Rectal smooth muscle tissue (tissue), 1 donor: ENCODE data around the gene MSL3B.

ENCODE experiments used
- H3K27ac ChIP-seq: one replicate; pipeline ENCODE4 v1.7.0; 2013; ENCODE audit warnings: low read depth, low read length, inconsistent platforms
- H3K27me3 ChIP-seq: one replicate; pipeline ENCODE4 v1.7.0; 2013; ENCODE audit warnings: low read length; ENCODE audit not compliant: control insufficient read depth, insufficient read depth
- H3K36me3 ChIP-seq: one replicate; pipeline ENCODE4 v1.7.0; 2013; ENCODE audit warnings: low read length; ENCODE audit not compliant: control insufficient read depth, insufficient read depth
- H3K4me1 ChIP-seq: one replicate; pipeline ENCODE4 v1.7.0; 2013; ENCODE audit warnings: low read length; ENCODE audit not compliant: control insufficient read depth, insufficient read depth
- H3K4me3 ChIP-seq: one replicate; pipeline ENCODE4 v1.7.0; 2013; ENCODE audit warnings: low read length
- H3K9ac ChIP-seq: one replicate; pipeline ENCODE4 v1.7.0; 2013; ENCODE audit warnings: low read length

Gene MSL3B

DNA sequence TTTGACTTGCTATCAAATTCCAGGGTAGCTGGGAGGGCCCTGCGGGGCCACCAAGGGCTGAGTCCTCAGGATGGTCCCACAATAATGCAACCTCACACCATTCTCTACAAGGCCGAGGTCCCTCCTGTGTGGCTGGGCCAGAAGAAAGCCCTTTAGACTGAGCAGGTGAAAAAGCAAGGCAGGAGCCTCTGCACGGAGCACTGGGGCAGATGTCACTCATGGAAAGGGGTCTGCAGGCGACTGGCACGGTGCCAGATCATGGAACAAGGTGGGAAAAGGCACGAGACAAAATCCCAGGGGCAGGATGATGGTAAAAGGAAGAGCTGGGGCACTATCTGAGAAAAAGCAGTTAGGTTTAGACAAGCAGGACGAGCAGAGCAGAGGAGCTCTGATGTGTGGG, 29.9 kb downstream of the MSL3B start:
- Histone ChIP-seq H3K4me3 (no peak overlapping the region), H3K4me1 (no peaks in the 10 kb centered on the region), H3K36me3 (no peaks in the 10 kb centered on the region), H3K27ac (no peak overlapping the region), H3K27me3 (no peaks in the 10 kb centered on the region), H3K9ac (no peak overlapping the region)

DNA sequence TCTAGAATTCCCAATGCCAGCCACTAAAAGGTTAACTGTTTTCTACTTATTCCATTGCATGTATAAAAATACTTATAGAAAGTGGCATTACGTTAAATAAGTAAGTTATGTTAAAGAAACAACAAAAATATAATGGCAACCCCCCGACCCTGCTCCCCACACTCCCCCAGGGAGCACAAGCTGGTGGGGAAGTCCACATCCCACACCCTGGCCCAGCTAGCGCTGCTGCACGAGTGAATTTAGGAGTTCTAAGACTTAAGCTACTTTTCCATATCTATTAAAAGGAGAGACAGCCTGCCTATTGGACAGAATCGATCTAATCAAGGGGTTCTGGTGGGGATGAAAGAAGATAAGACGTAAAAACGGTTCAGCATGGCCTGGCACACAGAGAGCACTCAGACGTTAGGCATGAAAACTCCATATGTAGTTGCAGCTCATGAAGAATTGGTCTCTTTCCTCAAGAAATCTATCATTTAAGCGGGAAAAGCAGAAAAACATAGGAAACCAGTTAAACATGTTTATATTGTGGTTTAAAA, 30.4 kb downstream of the MSL3B start:
- H3K4me1 ChIP-seq = no peaks in the 10 kb centered on the region
- H3K27ac ChIP-seq = no peak overlapping the region
- H3K4me3 ChIP-seq = no peak overlapping the region
- no peak overlapping the region for H3K9ac ChIP-seq
- no peaks in the 10 kb centered on the region for H3K27me3 ChIP-seq
- H3K36me3 ChIP-seq = no peaks in the 10 kb centered on the region

DNA sequence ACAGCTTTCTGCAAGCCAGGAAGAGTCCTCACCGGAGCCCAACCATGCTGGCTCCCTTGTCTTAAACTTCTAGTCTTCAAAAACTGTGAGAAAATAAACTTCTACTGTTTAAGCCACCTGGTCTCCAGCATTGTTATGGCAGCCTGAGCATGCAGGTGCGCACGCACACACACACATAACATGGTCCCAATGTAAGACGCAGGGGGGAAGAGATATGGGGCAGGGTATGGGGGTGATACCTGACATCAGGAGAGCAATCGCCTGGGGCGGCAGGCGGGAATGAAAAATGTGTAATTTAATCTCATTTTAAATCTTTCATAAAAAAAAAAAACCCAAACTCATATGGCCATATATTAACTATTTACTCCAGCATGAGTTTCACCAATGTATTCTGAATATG, 31.8 kb downstream of the MSL3B start:
- H3K27me3 ChIP-seq = no peaks in the 10 kb centered on the region
- H3K4me3 ChIP-seq = no peak overlapping the region
- H3K27ac ChIP-seq = no peak overlapping the region
- no peaks in the 10 kb centered on the region for H3K36me3 ChIP-seq
- H3K4me1 ChIP-seq = no peaks in the 10 kb centered on the region
- H3K9ac ChIP-seq = no peak overlapping the region

DNA sequence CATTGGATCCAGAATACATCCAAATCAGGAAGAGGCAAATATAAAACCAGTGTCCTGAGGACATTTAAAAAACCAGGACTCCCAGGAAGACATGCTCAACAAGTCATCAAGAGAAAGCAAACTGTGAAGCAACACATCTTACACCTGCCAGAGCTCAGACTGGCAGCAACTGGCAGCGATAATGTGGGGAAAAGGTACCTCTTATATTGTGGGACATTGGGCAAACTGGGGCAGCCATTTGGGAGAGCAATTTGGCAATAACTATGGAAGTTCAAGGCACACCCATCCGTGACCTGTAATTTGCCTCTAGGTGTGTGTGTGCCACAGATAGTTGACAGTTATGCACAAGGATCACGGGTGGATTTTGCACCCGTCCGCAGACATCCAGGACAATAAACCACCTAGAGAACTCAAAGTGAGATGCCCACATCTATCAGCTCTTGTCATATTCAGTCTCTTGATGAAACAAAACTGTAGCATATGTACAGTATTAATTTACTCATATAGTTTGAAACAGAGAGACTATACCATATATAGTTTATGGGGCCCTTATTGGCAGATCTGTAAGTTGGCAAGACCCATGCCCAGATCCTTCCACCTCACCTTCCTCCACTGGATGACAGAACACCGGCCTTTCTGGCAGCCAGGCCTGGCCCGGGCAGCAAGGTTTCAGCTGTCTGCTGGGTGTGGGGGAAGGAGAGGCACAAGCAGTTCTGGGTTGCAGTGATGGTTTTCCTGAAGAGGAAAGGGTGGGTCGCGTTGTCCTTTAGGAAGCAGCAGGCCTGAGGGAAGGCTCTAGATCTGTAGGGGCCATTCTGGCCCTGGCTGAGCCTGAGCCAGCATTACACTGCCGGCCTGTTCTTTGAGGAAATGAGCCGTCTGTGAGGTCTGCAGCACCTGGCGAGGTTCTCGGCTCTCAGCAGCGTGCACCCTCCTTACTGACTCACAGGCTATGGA, 32.7 kb downstream of the MSL3B start:
- no peaks in the 10 kb centered on the region for H3K36me3 ChIP-seq
- H3K27ac ChIP-seq = no peak overlapping the region
- no peaks in the 10 kb centered on the region for H3K27me3 ChIP-seq
- no peak overlapping the region for H3K4me3 ChIP-seq
- no peaks in the 10 kb centered on the region for H3K4me1 ChIP-seq
- H3K9ac ChIP-seq = no peak overlapping the region

DNA sequence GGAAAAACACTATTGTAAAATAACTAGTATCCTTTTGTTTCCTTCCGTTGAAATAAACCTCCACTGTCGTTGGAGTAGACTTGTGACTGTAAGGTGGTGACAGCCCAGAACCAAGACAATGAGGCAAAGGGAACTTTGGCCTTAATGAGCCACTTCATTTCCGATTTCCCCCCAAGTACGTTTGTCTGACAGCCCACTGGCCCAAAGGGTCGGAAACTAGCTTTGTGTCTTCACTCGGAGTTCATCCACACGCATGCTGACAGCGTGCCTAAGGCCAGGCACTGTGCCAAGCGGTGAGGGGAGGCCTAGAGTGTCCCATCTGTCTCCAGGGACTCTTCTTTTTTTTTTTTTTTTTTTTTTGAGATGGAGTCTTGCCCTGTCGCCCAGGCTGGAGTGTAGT, 34.8 kb downstream of the MSL3B start:
- no peak overlapping the region for H3K27ac ChIP-seq
- H3K4me1 ChIP-seq = no peaks in the 10 kb centered on the region
- H3K4me3 ChIP-seq = no peak overlapping the region
- no peaks in the 10 kb centered on the region for H3K27me3 ChIP-seq
- no peaks in the 10 kb centered on the region for H3K36me3 ChIP-seq
- no peak overlapping the region for H3K9ac ChIP-seq

DNA sequence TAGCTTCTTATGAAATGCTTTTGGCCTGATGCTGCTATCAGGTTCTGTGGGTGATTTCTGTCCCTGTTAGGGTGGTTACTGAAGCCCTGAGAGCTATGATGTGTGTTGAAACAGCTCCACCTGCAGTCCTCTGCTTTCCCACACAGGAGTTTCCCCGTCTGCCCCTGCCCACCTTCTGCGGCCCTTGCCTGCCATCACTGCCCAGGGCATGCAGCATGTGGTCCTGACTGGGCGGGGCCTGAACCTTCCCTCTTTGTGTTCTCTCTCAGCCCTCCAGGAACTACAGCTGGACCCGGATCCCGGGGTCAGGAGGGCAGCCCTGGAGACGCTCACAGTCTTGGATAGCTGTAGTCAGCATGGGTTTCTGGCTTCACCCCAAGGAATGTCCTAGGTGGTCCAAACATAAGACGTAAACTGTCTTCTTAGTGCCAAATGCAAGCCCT, 35.3 kb downstream of the MSL3B start:
- H3K27me3 ChIP-seq = no peaks in the 10 kb centered on the region
- no peak overlapping the region for H3K27ac ChIP-seq
- no peaks in the 10 kb centered on the region for H3K36me3 ChIP-seq
- H3K4me1 ChIP-seq = no peaks in the 10 kb centered on the region
- no peak overlapping the region for H3K4me3 ChIP-seq
- no peak overlapping the region for H3K9ac ChIP-seq

DNA sequence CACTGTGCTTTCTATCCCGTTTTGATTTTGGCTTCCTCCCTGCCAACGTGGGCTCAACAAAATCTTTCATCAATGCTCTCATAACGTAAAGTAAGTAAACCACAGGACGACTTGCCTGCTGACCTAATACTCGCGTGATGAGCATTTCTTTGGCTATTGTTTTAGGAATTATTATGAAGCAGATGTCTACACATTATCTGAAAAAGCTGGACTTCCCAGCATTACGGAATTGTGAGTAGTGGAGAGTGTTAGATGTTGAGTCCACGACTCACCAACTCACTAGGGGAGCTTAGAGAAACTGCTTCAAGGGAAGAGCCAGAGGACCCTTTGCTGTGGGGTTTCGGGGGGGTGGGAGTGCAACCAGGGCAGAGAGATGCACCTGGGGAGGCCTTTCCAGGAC, 35.8 kb downstream of the MSL3B start:
- Histone ChIP-seq H3K36me3 (no peaks in the 10 kb centered on the region), H3K4me3 (no peak overlapping the region), H3K27me3 (no peaks in the 10 kb centered on the region), H3K27ac (no peak overlapping the region), H3K4me1 (no peaks in the 10 kb centered on the region), H3K9ac (no peak overlapping the region)

DNA sequence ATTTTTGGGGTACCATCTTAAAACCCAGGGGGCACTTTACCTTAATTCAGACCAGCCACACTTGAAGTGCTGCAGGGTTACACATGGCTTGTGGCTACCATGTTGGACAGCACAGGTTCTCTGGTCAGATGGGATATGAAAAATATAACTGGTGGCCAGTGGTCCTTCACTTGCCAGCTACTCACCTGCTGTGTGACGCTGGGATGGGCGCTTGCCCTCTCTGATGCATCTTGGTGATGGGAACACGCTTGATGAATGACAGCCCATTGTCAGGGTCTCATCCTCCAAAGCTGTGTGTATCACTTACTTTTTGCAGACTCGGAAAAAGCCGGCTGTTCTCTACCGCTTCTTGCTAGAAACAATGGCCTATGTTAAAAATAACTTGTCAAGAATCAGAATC, 36.3 kb downstream of the MSL3B start:
- H3K4me1 ChIP-seq = no peaks in the 10 kb centered on the region
- H3K27ac ChIP-seq = no peak overlapping the region
- H3K27me3 ChIP-seq = no peaks in the 10 kb centered on the region
- H3K9ac ChIP-seq = no peak overlapping the region
- no peak overlapping the region for H3K4me3 ChIP-seq
- no peaks in the 10 kb centered on the region for H3K36me3 ChIP-seq

DNA sequence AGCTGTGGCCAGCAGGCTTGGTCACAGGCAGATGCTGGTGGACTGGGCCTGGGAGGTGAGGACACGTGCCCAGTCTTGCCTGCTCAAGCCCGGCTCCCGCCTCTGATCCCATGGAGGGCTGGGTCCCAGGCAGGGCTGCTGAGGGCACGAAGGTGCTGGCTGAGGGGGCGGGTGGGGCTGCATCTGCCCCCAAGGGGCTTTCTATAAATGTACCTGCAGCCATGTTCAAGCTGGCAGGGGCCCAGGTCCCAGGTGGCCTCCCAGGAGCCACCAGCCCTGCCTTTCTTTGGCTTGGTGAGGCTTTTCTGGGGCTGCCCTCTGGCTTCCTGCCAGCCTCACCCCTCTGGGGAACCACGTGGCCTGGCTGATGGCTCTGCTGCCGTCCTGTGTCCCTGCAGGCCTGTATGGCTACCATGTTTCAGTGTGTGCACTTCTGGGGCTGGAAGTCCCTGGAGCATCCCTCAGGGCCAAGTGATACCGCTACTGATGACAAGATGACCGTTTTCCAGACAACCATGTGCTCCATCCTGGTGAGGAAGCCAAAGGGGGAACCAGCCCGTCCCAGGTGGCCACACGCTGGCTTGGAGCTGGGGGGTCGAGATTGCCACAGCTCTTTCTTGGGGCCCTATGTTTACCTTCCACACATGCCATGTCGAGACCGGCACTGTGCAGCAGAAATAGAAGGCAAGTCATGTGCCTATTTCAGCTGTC, 37.0 kb downstream of the MSL3B start:
- Histone ChIP-seq H3K4me3 (no peak overlapping the region), H3K9ac (no peak overlapping the region), H3K36me3 (no peaks in the 10 kb centered on the region), H3K27ac (no peak overlapping the region), H3K4me1 (no peaks in the 10 kb centered on the region), H3K27me3 (no peaks in the 10 kb centered on the region)

DNA sequence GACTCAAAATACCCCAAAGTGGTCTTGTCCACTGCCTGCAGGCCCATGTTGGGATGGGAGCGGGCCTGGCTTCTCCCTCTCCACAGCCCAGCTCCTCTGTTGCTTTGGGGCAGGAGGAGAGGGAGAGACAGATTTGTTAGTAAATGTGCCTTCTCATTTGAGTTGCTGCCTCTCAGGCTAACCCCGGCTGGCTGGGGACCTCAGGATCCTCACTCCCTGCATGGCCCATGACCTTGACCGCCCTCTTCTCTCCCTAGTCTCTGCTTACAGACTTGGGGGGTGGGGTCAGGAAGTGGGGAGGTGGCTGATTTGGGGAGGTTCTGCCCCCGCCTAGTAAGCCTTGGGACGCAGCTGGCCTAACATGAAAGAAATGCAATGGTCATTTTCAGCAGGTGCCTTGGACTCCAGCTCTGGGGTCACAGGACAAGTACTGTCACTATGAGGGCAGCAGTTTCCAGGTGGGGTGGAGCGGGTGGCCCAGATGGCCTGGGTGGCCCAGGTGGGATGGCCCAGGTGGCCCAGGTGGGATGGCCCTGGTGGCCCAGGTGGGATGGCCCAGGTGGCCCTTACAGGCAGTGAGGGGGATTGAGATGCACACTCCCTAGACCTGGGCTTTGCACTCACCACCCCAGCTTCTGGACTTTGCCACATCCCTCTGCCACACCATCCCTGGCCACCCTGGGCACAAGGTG, 37.9 kb downstream of the MSL3B start:
- H3K27ac ChIP-seq = no peak overlapping the region
- H3K4me3 ChIP-seq = no peak overlapping the region
- no peaks in the 10 kb centered on the region for H3K27me3 ChIP-seq
- no peaks in the 10 kb centered on the region for H3K4me1 ChIP-seq
- H3K36me3 ChIP-seq = no peaks in the 10 kb centered on the region
- H3K9ac ChIP-seq = no peak overlapping the region

DNA sequence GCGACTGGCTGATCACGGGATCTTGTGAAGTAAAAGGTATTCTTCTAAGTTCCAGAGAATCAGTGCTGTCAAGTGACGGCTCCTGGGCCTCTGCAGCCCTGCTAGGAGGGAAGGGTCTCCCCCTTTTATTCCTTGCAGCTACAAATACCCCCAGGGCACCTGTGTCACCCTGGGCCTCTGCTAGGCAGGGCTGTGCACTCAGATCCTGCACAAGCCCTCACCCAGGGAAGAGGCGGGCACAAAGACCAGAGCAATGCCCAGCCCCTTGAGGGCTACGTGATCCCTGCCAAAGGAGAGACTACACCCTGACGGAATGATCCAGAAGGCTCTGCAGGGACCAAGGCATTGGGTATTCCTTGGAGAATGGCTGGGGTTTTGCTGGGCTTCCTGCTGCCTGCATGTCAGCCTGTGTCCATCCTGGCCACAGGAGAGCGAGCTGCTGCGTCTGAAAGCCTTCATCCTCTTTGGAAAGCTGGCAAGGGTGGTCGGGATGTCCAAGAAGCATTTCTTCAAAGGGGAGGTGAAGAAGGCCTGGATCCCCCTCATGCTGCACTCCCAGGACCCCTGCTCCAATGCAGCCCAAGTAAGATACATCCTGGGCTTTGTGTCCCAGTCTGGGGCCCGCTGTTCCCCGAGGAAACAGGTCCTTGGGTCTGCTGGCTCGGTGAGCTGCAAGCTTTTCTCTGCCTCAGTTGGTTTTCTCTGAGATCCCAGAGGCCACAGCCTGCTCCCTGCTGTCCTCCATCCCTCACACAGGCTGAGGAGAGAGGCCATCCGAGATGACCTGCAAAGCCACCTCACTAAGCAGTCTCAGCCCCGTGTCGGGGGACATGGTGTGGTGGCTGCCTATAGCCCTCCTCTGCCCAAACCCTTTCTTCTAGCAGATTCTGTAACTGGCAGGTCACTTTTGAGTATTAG, 38.7 kb downstream of the MSL3B start:
- Histone ChIP-seq H3K4me3 (no peak overlapping the region), H3K4me1 (no peaks in the 10 kb centered on the region), H3K27me3 (no peaks in the 10 kb centered on the region), H3K27ac (no peak overlapping the region), H3K9ac (no peak overlapping the region), H3K36me3 (no peaks in the 10 kb centered on the region)
